ENCODE results near the gene FIS1.

GRCh38 chr7:101241015-101241363 is 3.9 kb downstream of the FIS1 start:
- TF ChIP-seq POLR2A (IDR thresholded peaks at IDR 0.05) (no peak), CTCF (IDR thresholded peaks at IDR 0.05) (no peak), EP300 (IDR thresholded peaks at IDR 0.05) (no peak)
